Measurements from ENCODE around the gene HORMAD2.
"Not testable (repeated sequence)": the region's sequence is repeated elsewhere in the genome, so short reads cannot be mapped to it uniquely, and the experiment has no call there.

HORMAD2 gene

DNA sequence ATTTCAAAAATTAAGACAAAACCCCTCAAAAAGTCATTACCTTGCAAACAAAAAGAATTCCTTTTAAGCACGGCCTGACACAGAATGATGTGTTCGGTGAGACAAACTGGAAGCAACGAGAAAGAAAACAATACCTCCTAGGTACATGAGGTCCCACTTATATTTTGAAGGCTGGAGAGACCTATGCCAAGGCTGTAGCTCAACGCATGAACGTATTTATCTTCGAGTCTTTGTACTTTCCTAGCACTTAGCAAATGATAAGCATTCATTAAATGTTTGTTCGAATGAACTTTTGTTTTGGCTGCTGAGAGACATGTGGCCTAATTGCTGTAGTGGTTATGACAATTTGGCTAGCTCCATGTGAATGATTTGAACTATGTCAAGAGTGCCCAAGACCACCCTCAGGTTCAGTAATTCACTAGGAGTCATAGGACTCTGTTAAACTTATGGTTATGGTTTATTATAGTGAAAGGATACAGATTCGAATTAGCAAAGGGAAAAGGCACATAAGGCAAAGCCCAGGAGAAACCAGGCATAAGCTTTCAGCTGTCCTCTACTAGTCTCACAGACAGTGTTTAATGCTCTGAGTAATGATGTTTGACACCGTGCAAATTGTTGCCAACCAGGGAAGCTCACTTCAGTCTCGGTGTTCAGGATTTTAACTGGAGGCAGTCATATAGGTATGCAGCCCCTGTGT, 26.0 kb upstream of the HORMAD2 start:
- DNase-seq: peak in 1 of 42 donors; percentile 3
- intact Hi-C loops (cut with DNase I): no loop called here

DNA sequence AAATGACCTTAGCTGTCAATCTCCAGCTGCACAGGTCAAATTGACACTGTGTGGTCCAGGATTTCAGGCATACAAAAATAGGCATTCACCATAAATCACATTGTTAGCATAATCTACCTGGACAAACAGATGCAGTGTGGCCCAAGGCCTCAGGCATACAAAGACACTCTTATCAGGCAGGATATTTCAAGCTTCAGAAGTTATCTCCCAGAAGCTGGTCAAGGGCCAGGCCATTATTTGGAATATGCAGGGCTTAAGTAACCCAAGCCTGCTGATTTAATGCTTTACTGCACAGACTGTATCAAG, 25.5 kb upstream of the HORMAD2 start:
- intact Hi-C loops (cut with DNase I): no loop called here
- DNase-seq: peak in 1 of 42 donors; percentile 3

DNA sequence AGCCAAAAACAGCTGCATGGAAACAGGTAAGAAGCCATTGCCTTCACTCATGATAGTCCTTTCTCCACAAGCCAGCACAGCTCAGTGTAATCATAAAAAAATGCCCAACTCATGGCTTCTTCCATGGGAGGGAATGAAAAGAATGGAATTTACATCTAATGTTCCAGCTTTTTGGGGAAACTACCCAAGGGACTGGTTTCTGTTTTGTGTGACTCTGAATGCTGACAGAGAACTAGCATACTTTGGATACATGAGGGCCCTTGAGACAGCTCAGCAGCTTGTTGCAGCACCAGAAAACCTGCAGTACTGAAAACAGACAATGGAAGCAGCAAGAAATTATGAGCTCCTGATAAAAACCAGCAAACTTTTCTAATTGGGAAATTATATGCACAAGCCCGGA, 24.2 kb upstream of the HORMAD2 start:
- intact Hi-C loops (cut with DNase I): no loop called here

DNA sequence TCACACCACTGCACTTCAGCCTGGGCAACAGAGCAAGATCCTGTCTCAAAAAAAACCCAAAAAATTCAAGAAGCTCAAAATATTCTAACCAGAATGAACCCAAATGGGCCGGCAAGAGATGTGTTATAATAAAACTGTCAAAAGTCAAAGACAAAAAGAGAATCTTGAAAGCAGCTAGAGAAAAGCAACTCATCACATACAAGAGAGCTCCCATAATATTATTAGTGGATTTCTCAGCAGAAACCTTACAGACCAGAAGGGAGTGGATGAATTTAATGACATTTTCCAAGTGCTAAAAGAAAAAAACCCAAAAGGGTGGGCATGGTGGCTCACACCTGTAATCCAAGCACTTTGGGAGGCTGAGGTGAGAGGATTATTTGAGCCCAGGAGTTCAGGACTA, 22.9 kb upstream of the HORMAD2 start:
- intact Hi-C loops (cut with DNase I): no loop called here

More for the DNA sequence above, 24.2 kb upstream of the HORMAD2 start:
- peak in 1 of 42 donors; percentile 18 for DNase-seq

DNA sequence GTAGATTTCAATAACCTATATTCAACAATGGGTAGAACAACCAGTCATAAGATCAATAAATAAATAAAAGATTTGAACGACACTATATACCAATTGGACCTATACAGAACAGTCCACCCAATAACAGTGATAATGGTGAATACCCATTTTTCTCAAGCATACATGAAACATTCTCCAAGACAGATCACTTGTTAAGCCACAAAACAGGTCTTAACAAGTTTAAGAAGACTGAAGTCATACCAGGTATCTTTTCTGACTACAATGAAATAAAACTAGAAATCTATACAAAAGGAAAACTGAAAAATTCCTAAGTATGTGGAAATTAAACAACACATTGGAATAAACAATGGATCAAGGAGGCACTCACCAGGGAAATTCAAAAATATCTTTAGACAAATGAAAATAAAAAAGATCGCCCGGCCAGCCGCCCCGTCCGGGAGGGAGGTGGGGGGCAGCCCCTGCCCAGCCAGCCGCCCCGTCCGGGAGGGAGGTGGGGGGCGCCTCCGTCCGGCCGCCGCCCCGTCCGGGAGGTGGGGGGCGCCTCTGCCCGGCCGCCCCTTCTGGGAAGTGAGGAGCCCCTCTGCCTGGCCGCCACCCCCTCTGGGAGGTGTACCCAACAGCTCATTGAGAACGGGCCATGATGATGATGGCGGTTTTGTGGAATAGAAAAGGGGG, 20.8 kb upstream of the HORMAD2 start:
- intact Hi-C loops (cut with DNase I); DNase-seq: not testable (repeated sequence)

More for the DNA sequence above, 22.9 kb upstream of the HORMAD2 start:
- no peak for DNase-seq

DNA sequence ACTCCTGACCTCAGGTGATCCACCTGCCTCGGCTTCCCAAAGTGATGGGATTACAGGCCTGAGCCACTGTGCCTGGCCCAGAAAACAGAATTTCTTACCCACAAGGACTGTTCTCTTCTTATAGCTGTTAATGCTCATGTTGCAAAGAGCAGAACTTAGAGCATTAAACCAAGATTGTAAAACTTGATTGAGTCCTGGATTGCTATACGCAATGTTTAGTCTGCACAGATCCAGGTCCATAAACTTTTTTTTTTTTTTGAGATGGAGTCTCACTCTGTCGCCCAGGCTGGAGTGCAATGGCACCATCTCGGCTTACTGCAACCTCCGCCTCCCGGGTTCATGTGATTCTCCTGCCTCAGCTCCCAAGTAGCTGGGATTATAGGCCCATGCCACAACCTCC, 19.2 kb upstream of the HORMAD2 start:
- DNase-seq; intact Hi-C loops (cut with DNase I): not testable (repeated sequence)

DNA sequence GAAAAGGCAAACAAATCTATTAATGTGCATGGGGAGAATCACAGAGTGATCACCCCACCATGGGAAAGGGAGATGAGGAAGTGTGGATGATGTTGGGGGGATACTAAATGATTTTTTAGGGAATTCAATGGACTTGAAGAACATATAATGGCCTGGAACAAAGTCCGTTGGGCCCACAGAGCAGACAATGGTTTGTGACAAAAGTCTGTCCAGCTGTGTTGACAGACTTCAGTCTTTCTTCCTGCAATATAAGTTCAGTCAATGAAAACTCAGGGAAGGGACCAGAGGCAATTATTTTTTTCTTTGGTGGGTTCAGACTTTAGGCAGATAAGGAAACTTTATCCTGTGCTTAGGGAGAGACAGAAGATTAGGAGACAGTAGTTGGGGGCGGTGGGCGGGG, 18.0 kb upstream of the HORMAD2 start:
- intact Hi-C loops (cut with DNase I): no loop called here
- DNase-seq: no peak

DNA sequence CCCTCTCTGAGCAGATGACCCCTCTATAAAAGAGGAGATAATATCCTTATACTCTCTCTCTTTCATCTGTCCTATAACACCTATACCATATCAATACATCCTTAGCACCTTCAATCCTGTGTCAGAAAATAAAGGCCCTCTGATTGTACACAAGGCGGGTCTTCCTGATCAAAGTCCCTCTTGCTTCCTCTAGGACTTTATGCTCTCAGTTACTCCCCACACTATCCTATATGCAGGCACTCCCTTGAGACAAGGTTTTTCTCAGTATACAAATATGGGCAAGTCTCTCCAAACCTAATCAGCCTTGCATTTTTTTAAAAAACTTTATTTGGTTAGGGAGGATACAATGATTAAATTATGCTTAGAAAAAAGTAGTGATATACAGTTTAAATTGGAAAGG, 17.3 kb upstream of the HORMAD2 start:
- DNase-seq: no peak
- intact Hi-C loops (cut with DNase I): no loop called here

DNA sequence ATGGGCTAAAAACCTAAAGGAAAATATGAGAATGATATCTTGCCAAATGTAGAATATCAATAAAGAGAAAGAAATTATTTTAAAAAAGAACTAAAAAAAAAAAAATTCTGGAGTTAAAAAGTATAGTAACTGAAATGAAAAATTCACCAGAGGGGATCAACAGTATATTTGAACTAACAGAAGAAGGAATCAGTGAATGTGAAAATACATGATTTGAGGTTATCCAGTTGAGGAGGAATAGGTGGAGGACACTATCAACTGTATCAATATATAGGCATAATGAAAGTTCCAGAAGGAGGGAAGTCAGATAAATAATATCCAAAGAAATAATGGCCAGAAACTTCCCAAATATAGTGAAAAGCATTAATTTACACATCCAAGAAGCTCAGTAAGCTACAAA, 16.1 kb upstream of the HORMAD2 start:
- intact Hi-C loops (cut with DNase I): no loop called here
- DNase-seq: no peak

DNA sequence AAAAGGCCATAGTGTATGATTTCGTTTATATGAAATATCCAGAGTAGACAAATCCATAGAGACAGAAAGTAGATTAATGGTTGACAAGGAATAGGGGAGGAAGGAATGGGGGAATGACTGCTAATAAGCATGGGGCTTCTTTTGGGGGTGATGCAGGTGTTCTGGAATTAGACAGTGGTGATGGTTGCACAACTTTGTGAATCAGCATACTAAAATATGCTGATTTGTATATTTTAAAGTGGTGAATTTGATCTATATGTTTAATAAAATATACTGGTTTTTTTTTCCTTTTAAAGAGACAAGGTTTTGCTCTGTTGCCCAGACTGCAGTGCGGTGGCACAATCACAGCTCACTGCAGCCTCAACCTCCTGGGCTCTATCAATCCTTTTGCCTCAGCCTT, 6.5 kb upstream of the HORMAD2 start:
- no peak for DNase-seq
- intact Hi-C loops (cut with DNase I): no loop called here

DNA sequence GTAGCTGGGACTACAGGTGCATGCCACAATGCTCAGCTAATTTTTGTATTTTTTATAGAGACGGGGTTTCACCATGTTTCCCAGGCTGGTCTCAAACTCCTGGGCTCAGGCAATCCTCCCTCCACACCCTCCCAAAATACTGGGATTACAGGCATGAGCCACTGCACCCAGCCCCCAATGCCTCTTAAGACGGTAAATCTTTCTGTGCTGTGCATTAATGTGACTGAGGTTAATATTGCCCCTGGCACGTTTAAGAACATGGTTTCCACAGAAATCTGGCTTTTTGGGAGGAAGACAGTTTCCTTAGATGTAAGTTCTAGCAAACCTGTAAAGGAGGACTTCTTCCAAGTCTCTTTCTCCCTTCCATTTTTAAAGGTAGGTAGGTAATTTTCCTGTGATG, 6.1 kb upstream of the HORMAD2 start:
- no peak for DNase-seq
- intact Hi-C loops (cut with DNase I): no loop called here

DNA sequence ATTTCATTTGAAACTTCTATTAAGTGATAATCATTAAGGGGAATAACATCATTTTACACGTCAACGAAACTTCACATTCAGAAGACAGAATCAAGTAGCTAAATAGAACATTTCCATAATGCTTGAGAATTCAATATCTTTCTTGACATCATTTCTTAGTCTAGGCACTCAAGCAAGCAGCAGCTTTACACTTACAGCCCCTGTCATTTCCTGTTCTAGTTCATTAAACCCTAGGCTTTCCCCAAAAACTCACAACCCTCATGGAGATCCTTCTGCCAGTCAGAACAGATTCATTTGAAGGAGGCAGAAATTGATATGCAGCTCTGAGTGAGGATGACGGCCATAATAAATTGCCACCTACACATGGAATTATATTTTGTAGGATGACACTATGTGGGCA, 5.3 kb upstream of the HORMAD2 start:
- intact Hi-C loops (cut with DNase I): no loop called here
- DNase-seq: no peak

DNA sequence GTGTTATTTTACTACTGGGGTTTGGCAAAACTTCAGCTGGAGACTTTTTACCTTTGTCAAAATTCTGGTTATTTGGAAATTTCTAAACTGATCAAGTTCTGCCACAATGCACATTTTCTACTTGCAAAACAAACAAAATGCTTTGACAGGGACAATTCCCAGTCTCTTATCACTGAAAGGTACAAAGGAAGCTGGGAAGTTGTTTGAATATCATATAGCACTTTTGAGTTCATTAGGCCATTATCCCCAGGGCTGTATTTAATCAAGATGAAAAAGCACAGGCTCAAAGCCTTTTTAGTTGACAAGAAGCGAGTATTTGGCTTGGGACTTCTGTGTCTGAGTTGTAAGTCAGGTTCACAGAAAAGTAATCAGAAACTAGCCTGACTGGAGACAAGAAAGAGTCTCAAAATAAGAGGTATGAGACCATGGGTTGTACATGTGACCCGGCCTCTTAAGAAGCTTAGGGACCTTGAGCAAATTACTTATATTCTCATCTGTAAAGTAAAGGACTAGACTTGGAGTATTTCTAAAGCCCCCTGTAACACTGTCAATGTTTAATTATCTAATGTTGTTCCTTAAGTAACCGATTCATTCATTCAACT, 2.9 kb upstream of the HORMAD2 start:
- no peak for DNase-seq
- intact Hi-C loops (cut with DNase I): no loop called here

DNA sequence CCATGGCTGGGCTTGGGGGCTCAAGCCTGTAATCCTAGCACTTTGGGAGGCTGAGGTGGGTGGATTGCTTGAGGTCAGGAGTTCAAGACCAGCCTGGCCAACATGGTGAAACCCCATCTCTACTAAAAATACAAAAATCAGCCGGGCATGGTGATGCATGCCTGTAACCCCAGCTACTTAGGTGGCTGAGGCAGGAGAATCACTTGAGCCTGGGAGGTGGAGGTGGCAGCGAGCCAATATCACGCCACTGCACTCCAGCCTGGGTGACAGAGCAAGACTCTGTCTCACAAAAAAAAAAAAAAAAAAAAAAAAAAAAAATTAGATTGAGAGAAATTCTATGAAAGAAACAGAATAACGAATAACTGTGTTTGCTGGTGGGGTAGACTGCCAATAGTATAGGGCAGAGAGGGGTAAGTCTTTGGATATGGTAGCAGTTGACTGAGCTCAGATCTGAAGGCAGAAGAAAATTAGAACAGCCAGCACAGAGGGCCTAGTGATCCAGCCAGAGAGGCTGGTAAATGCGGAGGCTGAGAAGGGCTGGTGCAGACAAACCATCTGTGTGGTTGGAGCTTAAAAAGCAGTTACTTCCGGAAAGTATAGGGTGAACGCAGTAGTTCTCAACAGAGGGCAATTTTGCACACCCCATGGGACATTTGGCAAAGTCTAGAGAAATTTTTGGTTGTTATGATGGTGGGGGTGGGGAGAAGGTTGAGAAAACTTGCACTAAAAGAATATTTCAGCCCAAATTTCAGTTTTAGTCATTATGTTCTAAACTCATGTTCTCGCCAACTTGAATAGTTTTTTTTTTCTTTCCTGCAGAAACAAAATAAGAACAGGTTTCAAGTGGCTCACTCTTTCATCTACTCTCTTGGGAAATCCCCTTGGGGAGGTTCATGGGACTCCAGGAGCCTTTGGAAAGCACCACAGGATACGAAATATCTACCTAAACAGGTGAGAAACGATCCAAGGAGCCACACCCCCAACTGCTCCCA, 1.6 kb upstream of the HORMAD2 start:
- intact Hi-C loops (cut with DNase I): no loop called here
- DNase-seq: no peak

DNA sequence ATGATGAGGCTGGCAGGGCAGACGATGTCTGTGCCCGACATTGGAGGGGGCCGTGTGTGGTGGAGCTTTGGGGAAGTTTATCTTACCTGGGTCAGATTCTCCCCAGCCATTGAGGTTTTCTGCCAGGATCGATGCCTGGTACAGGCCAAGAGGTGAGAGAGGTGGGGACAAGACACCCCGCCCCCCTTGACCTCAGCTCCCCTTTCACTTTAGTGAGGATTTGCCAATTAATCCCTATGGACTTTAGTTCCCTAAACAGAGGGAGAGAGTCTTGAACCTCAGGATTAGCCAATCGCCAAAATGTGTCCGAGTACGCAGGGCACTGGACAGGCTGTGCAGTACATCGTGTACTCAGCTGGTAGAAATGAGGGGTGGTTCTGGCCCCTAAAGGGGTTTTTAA, 541 bp downstream of the HORMAD2 start:
- no peak for DNase-seq
- intact Hi-C loops (cut with DNase I): loop anchor here (10.0 kb wide), 2 partner anchors 396 to 446 kb away; no protein-coding TSS in a partner anchor

DNA sequence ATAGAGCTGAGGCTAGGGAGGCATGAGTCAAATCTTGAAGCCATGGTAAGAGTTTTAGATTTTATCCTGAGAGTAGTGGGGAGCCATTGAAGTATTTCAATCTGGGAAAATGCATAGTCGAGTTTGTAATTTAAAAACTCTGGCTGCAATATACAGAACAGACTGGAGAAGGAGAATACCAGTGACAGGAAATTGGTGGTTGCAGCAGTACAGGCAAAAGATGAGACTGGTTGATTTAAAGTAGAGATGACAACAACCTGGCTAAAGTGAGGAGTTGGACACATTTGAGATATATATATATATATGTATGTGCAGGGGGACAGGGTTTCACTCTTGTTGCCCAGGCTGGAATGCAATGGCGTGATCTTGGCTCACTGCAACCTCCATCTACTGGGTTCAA, 6.2 kb downstream of the HORMAD2 start:
- no peak for DNase-seq
- intact Hi-C loops (cut with DNase I): loop anchor here (10.0 kb wide), 2 partner anchors 402 to 452 kb away; no protein-coding TSS in a partner anchor

DNA sequence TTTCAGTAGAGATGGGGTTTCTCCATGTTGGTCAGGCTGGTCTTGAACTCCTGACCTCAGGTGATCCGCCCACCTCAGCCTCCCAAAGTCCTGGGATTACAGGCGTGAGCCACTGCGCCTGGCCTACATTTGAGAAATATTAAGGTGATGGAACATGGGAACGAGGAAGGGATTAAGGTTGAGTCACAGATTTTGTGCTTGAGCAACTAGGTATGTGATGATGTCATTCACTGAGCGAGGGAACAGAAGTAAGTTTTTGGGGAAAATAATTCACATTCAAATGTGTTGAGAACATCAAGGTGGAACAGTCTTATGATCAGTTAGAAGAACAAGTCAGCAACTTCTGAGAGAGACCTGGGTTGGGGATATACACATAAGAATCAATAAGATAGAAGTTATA, 6.8 kb downstream of the HORMAD2 start:
- DNase-seq: not testable (repeated sequence)
- intact Hi-C loops (cut with DNase I): loop anchor here (10.0 kb wide), 2 partner anchors 402 to 452 kb away; no protein-coding TSS in a partner anchor

DNA sequence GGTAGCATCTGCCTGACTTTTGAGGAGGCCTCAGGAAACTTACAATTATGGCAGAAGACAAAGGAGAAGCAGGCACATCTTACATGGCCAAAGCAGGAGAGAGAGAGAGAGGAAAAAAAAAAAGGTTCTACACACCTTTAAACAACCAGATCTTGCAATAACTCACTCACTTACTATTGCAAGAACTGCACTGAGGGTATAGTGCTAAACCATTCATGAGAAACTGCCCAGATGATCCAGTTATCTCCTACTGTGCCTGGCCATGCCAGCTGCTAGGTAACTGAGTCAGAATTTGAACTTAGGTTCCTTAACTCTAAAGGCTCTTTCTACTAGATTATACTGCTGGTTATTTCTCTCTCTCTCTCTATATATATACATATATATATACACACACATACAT, 7.3 kb downstream of the HORMAD2 start:
- intact Hi-C loops (cut with DNase I): loop anchor here (10.0 kb wide), 2 partner anchors 403 to 453 kb away; no protein-coding TSS in a partner anchor
- no peak for DNase-seq

DNA sequence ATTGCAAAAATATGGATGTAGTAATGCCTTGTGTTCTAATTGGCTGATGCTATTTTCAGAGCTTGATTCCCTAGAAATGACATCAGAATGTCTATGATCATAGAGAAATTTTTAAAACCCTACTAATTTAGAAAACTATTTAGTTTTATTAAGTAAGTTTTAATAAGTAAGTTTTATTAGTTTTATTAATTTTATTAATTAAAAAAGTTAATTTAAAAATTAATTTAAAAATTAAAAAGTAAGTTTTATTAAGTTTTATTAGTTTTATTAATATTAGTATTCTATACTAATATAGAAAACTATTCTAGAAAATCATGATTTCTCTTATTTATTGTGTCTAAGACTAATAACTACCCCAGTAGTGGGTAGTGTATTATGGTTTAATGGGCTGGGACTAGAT, 8.2 kb downstream of the HORMAD2 start:
- intact Hi-C loops (cut with DNase I): loop anchor here (10.0 kb wide), 2 partner anchors 404 to 454 kb away; no protein-coding TSS in a partner anchor
- DNase-seq: no peak
